B cell (primary cell): ENCODE measurements around the gene CD244. TPM values are rescaled to one million over a fixed set of nuclear protein-coding genes. Genes with fewer than 3 reads are reported as not detected.

Experiments
- ATAC-seq: fragments of 200-7000 bp; cut with Tn5 transposase; one replicate; pipeline ENCODE4 v1.10.0; 2021; ENCODE audit warnings: low read depth, mild to moderate bottlenecking, moderate number of reproducible peaks, moderate library complexity
- CTCF ChIA-PET: fragments of 350-600 bp; sonication (Branson Sonifier 250); formaldehyde crosslinking; loops from one replicate; lab custom pipeline; 2021; ENCODE audit warnings: antibody characterized with exemption, inconsistent platforms; lab: Charles Lee
- POLR2A ChIA-PET: fragments of 350-600 bp; sonication (Branson Sonifier 250); formaldehyde crosslinking; loops from one replicate; lab custom pipeline; 2021; ENCODE audit warnings: antibody characterized with exemption; lab: Charles Lee
- DNase-seq: peaks from one replicate; pipeline ENCODE4 v3.0.0; 2013
- H2AFZ ChIP-seq: 2 replicates; pipeline ENCODE4 v1.6.1; 2012; ENCODE audit warnings: mild to moderate bottlenecking, low read depth, low read length; ENCODE audit not compliant: insufficient read depth, poor library complexity, severe bottlenecking
- H3K27ac ChIP-seq, 2 donors: 1 replicate in 1 of 2; 2 replicates in 1 of 2; pipeline ENCODE4 v1.5.1; 2012 to 2013; ENCODE audit warnings: low read length in 2 of 2, mild to moderate bottlenecking in 2 of 2, moderate library complexity in 1 of 2
- H3K27me3 ChIP-seq, 4 experiments: fragments of 200-600 bp in 1 of 4; sonication (generic) in 1 of 4; replicated peaks in 1 of 4; 1 replicate in 2 of 4; 2 replicates in 2 of 4; pipeline versions ENCODE4 v1.6.1 to v1.7.0; 2013 to 2016; ENCODE audit warnings: low read length in 3 of 4, mild to moderate bottlenecking in 2 of 4, mixed read lengths in 1 of 4, moderate library complexity in 1 of 4; ENCODE audit not compliant: insufficient read depth in 4 of 4, control insufficient read depth in 3 of 4; ENCODE audit errors: control extremely low read depth in 1 of 4
- H3K36me3 ChIP-seq, 2 experiments: replicated peaks in 1 of 2; 1 replicate in 1 of 2; 2 replicates in 1 of 2; pipeline versions ENCODE4 v1.6.1 to v1.7.1; 2013; ENCODE audit warnings: low read length in 1 of 2; ENCODE audit not compliant: insufficient read depth in 2 of 2, control insufficient read depth in 1 of 2; ENCODE audit errors: control extremely low read depth in 1 of 2, extremely low read depth in 1 of 2
- H3K4me1 ChIP-seq, 2 donors: fragments of 200-600 bp in 1 of 2; sonication (generic) in 1 of 2; 1 replicate in 1 of 2; 2 replicates in 1 of 2; pipeline versions ENCODE4 v1.5.1 to v1.6.1; 2013 to 2017; ENCODE audit warnings: low read length in 2 of 2; ENCODE audit not compliant: control insufficient read depth in 2 of 2, insufficient read depth in 2 of 2
- H3K4me2 ChIP-seq: replicated peaks from 2 replicates; pipeline ENCODE3; 2012; ENCODE audit warnings: mild to moderate bottlenecking, low read depth, low read length; ENCODE audit not compliant: poor library complexity, severe bottlenecking
- H3K4me3 ChIP-seq, 5 experiments: fragments of 200-600 bp in 1 of 5; sonication (generic) in 1 of 5; 1 replicate in 3 of 5; 2 replicates in 2 of 5; pipeline versions ENCODE4 v1.5.1 to v1.7.0; 2011 to 2016; ENCODE audit warnings: low read length in 4 of 5, mild to moderate bottlenecking in 4 of 5, low read depth in 2 of 5, control low read depth in 1 of 5, moderate library complexity in 1 of 5; ENCODE audit not compliant: insufficient read depth in 1 of 5; ENCODE audit errors: control extremely low read depth in 1 of 5, extremely low read depth in 1 of 5
- H3K79me2 ChIP-seq: fragments of 200-600 bp; sonication (generic); one replicate; pipeline ENCODE4 v1.6.0; 2016; ENCODE audit warnings: low read length; ENCODE audit not compliant: control insufficient read depth, insufficient read depth
- H3K9ac ChIP-seq: fragments of 200-600 bp; sonication (generic); 2 replicates; pipeline ENCODE4 v1.6.1; 2017; ENCODE audit warnings: mild to moderate bottlenecking, low read length, moderate library complexity
- H3K9me3 ChIP-seq, 3 donors: one replicate each; pipeline versions ENCODE4 v1.6.1 to v1.7.1; 2013; ENCODE audit warnings: low read length in 2 of 3; ENCODE audit not compliant: control insufficient read depth in 2 of 3, insufficient read depth in 1 of 3; ENCODE audit errors: control extremely low read depth in 1 of 3
- H4K20me1 ChIP-seq: 2 replicates; pipeline ENCODE4 v1.6.0; 2012; ENCODE audit warnings: mild to moderate bottlenecking, low read length; ENCODE audit not compliant: insufficient read depth, control insufficient read depth, poor library complexity, severe bottlenecking
- H3K27ac Mint-ChIP-seq: one replicate; pipeline ENCODE4 v1.8.0; 2021; ENCODE audit warnings: mixed read lengths
- H3K27me3 Mint-ChIP-seq: one replicate; pipeline ENCODE4 v1.8.0; 2021; ENCODE audit warnings: mixed read lengths
- H3K4me1 Mint-ChIP-seq: one replicate; pipeline ENCODE4 v1.8.0; 2021; ENCODE audit warnings: mixed read lengths
- H3K4me3 Mint-ChIP-seq: one replicate; pipeline ENCODE4 v1.8.0; 2021; ENCODE audit warnings: mixed read lengths
- H3K9me3 Mint-ChIP-seq: one replicate; pipeline ENCODE4 v1.8.0; 2022; ENCODE audit warnings: mixed read lengths; ENCODE audit not compliant: insufficient read depth
- CTCF ChIP-seq: fragments of 200-600 bp; IDR thresholded peaks from one replicate; pipeline ENCODE4 v1.8.0; 2022; ENCODE audit warnings: antibody characterized with exemption, mild to moderate bottlenecking
- EZH2 ChIP-seq: IDR thresholded peaks from 2 replicates; pipeline ENCODE4 v1.6.1; 2012; ENCODE audit warnings: borderline replicate concordance, low read depth, mild to moderate bottlenecking, moderate library complexity, low read length; ENCODE audit not compliant: insufficient read depth, poor library complexity, severe bottlenecking
- WGBS: methylation state at CpG from one replicate; pipeline ENCODE4 v1.1.5; 2013; ENCODE audit warnings: missing lambda C conversion rate; ENCODE audit not compliant: insufficient coverage; 5-methylcytosine and 5-hydroxymethylcytosine counted together
- intact Hi-C: fragments of 100-400 bp; cut with micrococcal nuclease; formaldehyde crosslinking; loops from one replicate; pipeline ENCODE4 v1.10.0; 2022
- polyA plus RNA-seq: library from polyadenylated mRNA; depleted of rRNA; stranded (reverse); fragments of >200 nt; gene quantifications from 2 replicates; pipeline ENCODE4 v1.2.3, GENCODE V29; 2012
- total RNA-seq, 2 donors: library from RNA; stranded (reverse); fragments of 120-200 nt in 1 of 2; gene quantifications; 1 replicate in 1 of 2; 2 replicates in 1 of 2; pipeline versions ENCODE4 v1.2.3 to v1.2.4, GENCODE V29; 2013 to 2022

CD244 gene
- total and polyA plus RNA-seq, 2 donors (not counting 1 experiment from before 2014, with no cell fraction given), result 0.31 TPM; not detected in 1

- Mint-ChIP-seq H3K27ac (no peak overlapping the region), H3K27me3 (no peaks in the 10 kb centered on the region), H3K9me3 (no peaks in the 10 kb centered on the region), H3K4me1 (peaks cover 29% of the 10 kb centered on the region), H3K4me3 (no peak overlapping the region)
- peaks cover 19% of the 10 kb centered on the region in 2 donors for H3K4me1 ChIP-seq
- no peak for TF ChIP-seq CTCF
- TF ChIP-seq EZH2, result no peak
- H4K20me1 ChIP-seq, result no peaks in the 10 kb centered on the region
- no peak overlapping the region for H3K27ac ChIP-seq
- no peaks in the 10 kb centered on the region for H3K79me2 ChIP-seq
- intact Hi-C loops, result no loop called here
- peaks cover 0 to 1% (median 0%) of the 10 kb centered on the region in 3 donors for H3K9me3 ChIP-seq
- DNase-seq (no peak), ATAC-seq (no peak)
- ChIA-PET CTCF (no interaction called here), POLR2A (interaction anchor here (0.5 kb wide), 1 partner anchor 9 kb away, joined by 7 read pairs; no protein-coding TSS in a partner anchor)
- no peak overlapping the region for H3K9ac ChIP-seq
- no peak overlapping the region for H2AFZ ChIP-seq
- H3K4me2 ChIP-seq, result no peak overlapping the region
- H3K36me3 ChIP-seq, result no peaks in the 10 kb centered on the region
- no peak overlapping the region for H3K4me3 ChIP-seq
- WGBS, result 100% methylated on average over 1 of the region's 6 CpGs
- no peaks in the 10 kb centered on the region for H3K27me3 ChIP-seq
These were observed 4.1 kb upstream of the CD244 start for GRCh38 chr1:160866695-160867260.

GRCh38 chr1:160866001-160866694 is 3.5 kb upstream of the CD244 start:
- H3K4me2 ChIP-seq, result no peak overlapping the region
- peaks cover 19 to 23% of the 10 kb centered on the region in 2 donors for H3K4me1 ChIP-seq
- H3K27ac ChIP-seq, result no peak overlapping the region
- H3K79me2 ChIP-seq, result no peaks in the 10 kb centered on the region
- intact Hi-C loops, result no loop called here
- no peaks in the 10 kb centered on the region for H4K20me1 ChIP-seq
- H2AFZ ChIP-seq, result no peak overlapping the region
- H3K9me3 Mint-ChIP-seq, result no peaks in the 10 kb centered on the region
- ATAC-seq, result no peak
- CTCF ChIA-PET, result interaction anchor here (1.0 kb wide), 1 partner anchor 31 kb away, joined by 3 read pairs; no protein-coding TSS in a partner anchor
- peaks cover 3% of the 10 kb centered on the region for H3K27me3 Mint-ChIP-seq
- POLR2A ChIA-PET, result interaction anchor here (0.5 kb wide), 1 partner anchor 8 kb away, joined by 7 read pairs; no protein-coding TSS in a partner anchor
- no peaks in the 10 kb centered on the region for H3K27me3 ChIP-seq
- no peak overlapping the region for H3K4me3 ChIP-seq
- H3K4me3 Mint-ChIP-seq, result no peak overlapping the region
- no peak for DNase-seq
- no peak overlapping the region for H3K27ac Mint-ChIP-seq
- peaks cover 29% of the 10 kb centered on the region for H3K4me1 Mint-ChIP-seq
- no peak overlapping the region for H3K9ac ChIP-seq
- peaks cover 0 to 1% (median 0%) of the 10 kb centered on the region in 3 donors for H3K9me3 ChIP-seq
- no peak for TF ChIP-seq CTCF
- no peak for TF ChIP-seq EZH2
- no peaks in the 10 kb centered on the region for H3K36me3 ChIP-seq
